ENCODE measurements around the gene CACNA1C. TPM values are rescaled to one million over a fixed set of nuclear protein-coding genes. Genes with fewer than 3 reads are reported as not detected.

The CACNA1C gene
- total RNA-seq, 2 experiments from 2014 or later: 0.05 to 0.08 TPM

DNA sequence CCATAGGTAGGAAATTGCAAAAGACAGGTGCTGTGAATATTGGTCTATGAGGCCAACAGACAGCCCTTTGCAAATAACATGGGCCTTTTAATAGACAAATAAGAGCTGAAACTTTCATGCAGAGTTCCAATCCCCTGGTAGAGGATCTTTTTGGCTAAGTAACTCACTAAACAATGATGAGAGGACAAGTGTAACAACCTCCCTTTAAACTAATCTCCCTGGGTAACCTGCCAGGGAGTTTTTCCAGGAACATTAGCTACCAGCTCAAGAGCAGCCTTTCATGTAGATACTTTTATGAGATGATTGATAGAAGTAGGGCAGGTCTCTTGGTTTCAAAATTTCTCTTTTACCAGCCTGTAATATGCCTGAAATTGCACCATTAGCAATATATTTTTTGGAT is 13.8 kb upstream of the CACNA1C start:
- Mint-ChIP-seq H3K27ac (no peak overlapping the region), H3K9me3 (no peaks in the 10 kb centered on the region), H3K4me1 (ENCODE audit: low read depth) (peaks cover 16% of the 10 kb centered on the region), H3K4me3 (no peak overlapping the region), H3K36me3 (ENCODE audit: low read depth) (no peaks in the 10 kb centered on the region), H3K27me3 (peaks cover 51% of the 10 kb centered on the region)
- Histone ChIP-seq H3K9me3 (ENCODE audit: control insufficient read depth in 1 of 2, insufficient read depth in 1 of 2, low read length in 2 of 2) (no peaks in the 10 kb centered on the region), H3K36me3 (ENCODE audit: insufficient read depth, low read length) (no peaks in the 10 kb centered on the region), H3K4me3 (ENCODE audit: low read length) (no peak overlapping the region), H3K4me1 (ENCODE audit: insufficient read depth, low read length) (peaks cover 11% of the 10 kb centered on the region), H3K27me3 (ENCODE audit: control insufficient read depth in 1 of 2, insufficient read depth in 2 of 2, low read length in 2 of 2) (peaks cover 3 to 18% of the 10 kb centered on the region in 2 experiments), H3K27ac (ENCODE audit: low read depth in 1 of 2, low read length in 2 of 2) (no peak overlapping the region)
- CTCF ChIA-PET: interaction anchor here (0.9 kb wide), 1 partner anchor 99 kb away, joined by 3 read pairs; no protein-coding TSS in a partner anchor
- POLR2A ChIA-PET: no interaction called here
- intact Hi-C loops (cut with DNase I, micrococcal nuclease): loop anchor here (5.0 to 10.0 kb wide), 4 partner anchors 102 to 746 kb away; no protein-coding TSS in a partner anchor
- no peak for ATAC-seq (ENCODE audit: poor library complexity)
- DNase-seq: no peak
- TF ChIP-seq, protein P1, sequence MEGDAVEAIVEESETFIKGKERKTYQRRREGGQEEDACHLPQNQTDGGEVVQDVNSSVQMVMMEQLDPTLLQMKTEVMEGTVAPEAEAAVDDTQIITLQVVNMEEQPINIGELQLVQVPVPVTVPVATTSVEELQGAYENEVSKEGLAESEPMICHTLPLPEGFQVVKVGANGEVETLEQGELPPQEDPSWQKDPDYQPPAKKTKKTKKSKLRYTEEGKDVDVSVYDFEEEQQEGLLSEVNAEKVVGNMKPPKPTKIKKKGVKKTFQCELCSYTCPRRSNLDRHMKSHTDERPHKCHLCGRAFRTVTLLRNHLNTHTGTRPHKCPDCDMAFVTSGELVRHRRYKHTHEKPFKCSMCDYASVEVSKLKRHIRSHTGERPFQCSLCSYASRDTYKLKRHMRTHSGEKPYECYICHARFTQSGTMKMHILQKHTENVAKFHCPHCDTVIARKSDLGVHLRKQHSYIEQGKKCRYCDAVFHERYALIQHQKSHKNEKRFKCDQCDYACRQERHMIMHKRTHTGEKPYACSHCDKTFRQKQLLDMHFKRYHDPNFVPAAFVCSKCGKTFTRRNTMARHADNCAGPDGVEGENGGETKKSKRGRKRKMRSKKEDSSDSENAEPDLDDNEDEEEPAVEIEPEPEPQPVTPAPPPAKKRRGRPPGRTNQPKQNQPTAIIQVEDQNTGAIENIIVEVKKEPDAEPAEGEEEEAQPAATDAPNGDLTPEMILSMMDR (IDR thresholded peaks at IDR 0.05): no peak

DNA sequence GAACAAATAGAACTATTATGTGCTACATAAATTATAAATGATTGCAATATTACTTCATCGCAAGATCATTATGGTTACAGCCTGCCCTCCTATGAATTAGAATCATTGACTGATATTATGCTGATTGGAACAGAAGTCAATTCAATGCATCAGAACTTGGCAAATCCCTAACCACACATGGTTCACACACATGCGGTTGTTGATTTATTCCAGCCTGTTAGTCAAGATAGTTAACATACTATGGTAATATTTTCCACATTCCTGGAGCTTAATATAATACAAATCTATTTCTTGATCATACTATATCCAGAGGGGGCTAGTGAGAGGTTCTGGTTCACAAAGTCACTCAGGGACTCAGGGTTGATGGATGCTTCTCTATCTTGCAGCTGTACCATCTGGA is 9.7 kb upstream of the CACNA1C start:
- POLR2A ChIA-PET: no interaction called here
- Mint-ChIP-seq H3K4me3 (no peak overlapping the region), H3K27me3 (peaks cover 68% of the 10 kb centered on the region), H3K9me3 (no peaks in the 10 kb centered on the region), H3K27ac (no peak overlapping the region), H3K4me1 (ENCODE audit: low read depth) (no peaks in the 10 kb centered on the region), H3K36me3 (ENCODE audit: low read depth) (no peaks in the 10 kb centered on the region)
- Histone ChIP-seq H3K4me3 (ENCODE audit: low read length) (no peak overlapping the region), H3K27ac (ENCODE audit: low read depth in 1 of 2, low read length in 2 of 2) (no peak overlapping the region), H3K36me3 (ENCODE audit: insufficient read depth, low read length) (no peaks in the 10 kb centered on the region), H3K9me3 (ENCODE audit: control insufficient read depth in 1 of 2, insufficient read depth in 1 of 2, low read length in 2 of 2) (no peaks in the 10 kb centered on the region), H3K27me3 (ENCODE audit: control insufficient read depth in 1 of 2, insufficient read depth in 2 of 2, low read length in 2 of 2) (peaks cover 4 to 23% of the 10 kb centered on the region in 2 experiments), H3K4me1 (ENCODE audit: insufficient read depth, low read length) (no peaks in the 10 kb centered on the region)
- intact Hi-C loops (cut with DNase I, micrococcal nuclease): no loop called here
- ATAC-seq (ENCODE audit: poor library complexity) (no peak), DNase-seq (no peak)
- CTCF ChIA-PET: interaction anchor here (0.5 kb wide), 1 partner anchor 1488 kb away, joined by 3 read pairs; no protein-coding TSS in a partner anchor
- TF ChIP-seq, protein P1 (IDR thresholded peaks at IDR 0.05): no peak

DNA sequence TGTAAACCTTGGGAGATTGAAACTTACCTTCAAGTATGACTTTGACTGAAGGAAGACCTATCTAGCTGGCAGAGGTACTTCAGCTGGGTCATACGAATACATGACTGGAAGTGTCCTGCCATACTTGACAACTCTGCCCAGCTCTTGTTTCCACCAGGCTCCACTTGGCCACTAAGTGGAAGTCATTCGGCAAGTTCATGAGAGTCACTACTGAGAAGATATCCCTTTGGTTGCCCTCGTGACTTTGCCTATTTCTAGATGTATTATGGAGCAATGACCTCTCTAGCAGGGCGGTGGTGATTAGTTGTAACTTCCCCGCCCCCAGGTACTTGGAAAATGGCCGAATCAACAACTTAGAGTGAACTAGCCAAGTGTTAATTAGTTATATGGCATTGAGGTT is 8.6 kb upstream of the CACNA1C start:
- no peak overlapping the region for H3K4me3 Mint-ChIP-seq
- no peak overlapping the region for H3K27ac Mint-ChIP-seq
- TF ChIP-seq, protein P1 (IDR thresholded peaks at IDR 0.05): no peak
- DNase-seq: no peak
- intact Hi-C loops (cut with DNase I, micrococcal nuclease): no loop called here
- no peaks in the 10 kb centered on the region for H3K4me1 ChIP-seq (ENCODE audit: insufficient read depth, low read length)
- H3K27me3 Mint-ChIP-seq: peaks cover 78% of the 10 kb centered on the region
- H3K9me3 ChIP-seq (ENCODE audit: control insufficient read depth in 1 of 2, insufficient read depth in 1 of 2, low read length in 2 of 2): no peaks in the 10 kb centered on the region
- H3K36me3 ChIP-seq (ENCODE audit: insufficient read depth, low read length): no peaks in the 10 kb centered on the region
- no peaks in the 10 kb centered on the region for H3K36me3 Mint-ChIP-seq (ENCODE audit: low read depth)
- no peak for ATAC-seq (ENCODE audit: poor library complexity)
- CTCF ChIA-PET: no interaction called here
- H3K4me3 ChIP-seq (ENCODE audit: low read length): no peak overlapping the region
- H3K27ac ChIP-seq (ENCODE audit: low read depth in 1 of 2, low read length in 2 of 2): no peak overlapping the region
- no peaks in the 10 kb centered on the region for H3K9me3 Mint-ChIP-seq
- no peaks in the 10 kb centered on the region for H3K4me1 Mint-ChIP-seq (ENCODE audit: low read depth)
- peaks cover 4 to 19% of the 10 kb centered on the region in 2 experiments for H3K27me3 ChIP-seq (ENCODE audit: control insufficient read depth in 1 of 2, insufficient read depth in 2 of 2, low read length in 2 of 2)
- POLR2A ChIA-PET: no interaction called here

Measured in CD4-positive, alpha-beta T cell (primary cell).